Activated naive CD4-positive, alpha-beta T cell treated with anti-CD3 and anti-CD28 coated beads, Interleukin-2, amount 50 U/mL, for 16 hours (primary cell): Measurements from ENCODE around the gene TAOK3.

ENCODE experiments used
- DNase-seq: peaks from one replicate; pipeline ENCODE4 v3.0.0-alpha.2; 2020

The TAOK3 gene

GRCh38 chr12:118126119-118126757 is 246.5 kb downstream of the TAOK3 start:
- DNase-seq = no peak

- no peak for DNase-seq
Observed at GRCh38 chr12:118125743-118126118, 247.0 kb downstream of the TAOK3 start.

GRCh38 chr12:118124333-118124874 is 248.3 kb downstream of the TAOK3 start:
- no peak for DNase-seq

- DNase-seq = no peak
Observed at GRCh38 chr12:118122264-118122663, 250.4 kb downstream of the TAOK3 start.

- peak; percentile 60 for DNase-seq
Observed at GRCh38 chr12:118120579-118121363, 251.9 kb downstream of the TAOK3 start.

- DNase-seq = no peak
Observed at GRCh38 chr12:118119449-118119879, 253.2 kb downstream of the TAOK3 start.

GRCh38 chr12:118109088-118109487 is 263.6 kb downstream of the TAOK3 start:
- no peak for DNase-seq

- DNase-seq = no peak
Observed at GRCh38 chr12:118107694-118108093, 265.0 kb downstream of the TAOK3 start.

- DNase-seq = no peak
Observed at GRCh38 chr12:118107011-118107410, 265.7 kb downstream of the TAOK3 start.

GRCh38 chr12:118103601-118104382 is 268.9 kb downstream of the TAOK3 start, which contains the start of gene VSIG10:
Gene VSIG10 (minus strand): TSS chr12:118104011. CDS start chr12:118103671, 340 bp downstream.
- peak; percentile 14 for DNase-seq

GRCh38 chr12:118103201-118103600 is 269.5 kb downstream of the TAOK3 start:
- peak; percentile 13 for DNase-seq

GRCh38 chr12:118102609-118103008 is 270.1 kb downstream of the TAOK3 start:
- no peak for DNase-seq

GRCh38 chr12:118102070-118102469 is 270.6 kb downstream of the TAOK3 start:
- no peak for DNase-seq

- DNase-seq = no peak
Observed at GRCh38 chr12:118101051-118101450, 271.7 kb downstream of the TAOK3 start.
